NCI-H2171 treated with DMSO at 0.1 percent for 48 hours (cell line): ENCODE results near the gene NOTCH4.

ENCODE experiments used
- DNase-seq: peaks from one replicate; lab custom pipeline; 2025; lab: John Stamatoyannopoulos, UW

NOTCH4 gene

DNA sequence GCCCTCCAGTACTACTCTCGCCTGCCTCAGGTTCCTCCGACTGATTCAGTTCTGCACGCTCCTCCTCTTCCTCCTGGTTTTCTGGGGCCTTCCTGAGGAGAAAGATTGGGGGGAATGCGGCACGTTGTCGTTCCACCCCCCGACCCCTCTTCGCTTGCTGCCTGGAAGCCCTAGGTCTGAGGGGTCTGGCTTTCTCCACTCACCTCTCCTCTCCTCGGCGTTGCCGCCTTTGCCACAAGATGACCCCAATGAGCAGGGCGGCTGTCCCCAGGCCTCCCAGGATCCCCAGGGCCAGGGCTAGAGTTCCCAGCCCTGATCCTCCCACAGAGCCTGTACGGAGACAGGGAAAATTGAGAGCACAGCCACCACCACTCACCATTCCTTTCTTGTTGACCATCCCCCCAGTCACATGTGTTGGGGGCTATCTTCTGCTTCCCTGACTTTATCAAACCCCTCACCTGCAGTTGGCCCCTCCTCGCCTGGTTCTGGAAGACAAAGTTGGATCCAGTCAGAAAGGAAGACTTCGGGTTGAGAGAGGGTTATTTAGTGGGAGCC lies 42.6 kb downstream of the NOTCH4 start:
- no peak for DNase-seq

DNA sequence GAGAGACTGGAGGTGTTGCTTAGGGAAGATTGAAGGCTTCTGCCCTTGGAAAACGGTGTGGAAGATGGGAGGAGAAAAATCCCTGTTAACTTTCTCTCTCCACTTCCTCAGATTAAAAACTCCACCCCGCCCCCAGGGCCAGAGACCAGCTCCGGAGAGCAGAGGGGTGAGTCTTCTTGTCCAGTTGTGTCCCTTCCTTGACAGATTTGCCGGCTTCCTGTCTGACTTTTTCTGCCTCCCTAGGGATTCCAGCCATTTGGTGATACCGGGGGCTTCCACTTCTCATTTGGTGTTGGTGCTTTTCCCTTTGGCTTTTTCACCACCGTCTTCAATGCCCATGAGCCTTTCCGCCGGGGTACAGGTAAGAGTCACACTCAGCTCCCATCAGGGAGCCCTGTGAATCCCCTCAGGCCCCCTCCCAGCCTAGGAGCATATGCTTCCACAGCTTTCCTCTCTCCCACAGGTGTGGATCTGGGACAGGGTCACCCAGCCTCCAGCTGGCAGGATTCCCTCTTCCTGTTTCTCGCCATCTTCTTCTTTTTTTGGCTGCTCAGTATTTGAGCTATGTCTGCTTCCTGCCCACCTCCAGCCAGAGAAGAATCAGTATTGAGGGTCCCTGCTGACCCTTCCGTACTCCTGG lies 44.0 kb downstream of the NOTCH4 start:
- no peak for DNase-seq

DNA sequence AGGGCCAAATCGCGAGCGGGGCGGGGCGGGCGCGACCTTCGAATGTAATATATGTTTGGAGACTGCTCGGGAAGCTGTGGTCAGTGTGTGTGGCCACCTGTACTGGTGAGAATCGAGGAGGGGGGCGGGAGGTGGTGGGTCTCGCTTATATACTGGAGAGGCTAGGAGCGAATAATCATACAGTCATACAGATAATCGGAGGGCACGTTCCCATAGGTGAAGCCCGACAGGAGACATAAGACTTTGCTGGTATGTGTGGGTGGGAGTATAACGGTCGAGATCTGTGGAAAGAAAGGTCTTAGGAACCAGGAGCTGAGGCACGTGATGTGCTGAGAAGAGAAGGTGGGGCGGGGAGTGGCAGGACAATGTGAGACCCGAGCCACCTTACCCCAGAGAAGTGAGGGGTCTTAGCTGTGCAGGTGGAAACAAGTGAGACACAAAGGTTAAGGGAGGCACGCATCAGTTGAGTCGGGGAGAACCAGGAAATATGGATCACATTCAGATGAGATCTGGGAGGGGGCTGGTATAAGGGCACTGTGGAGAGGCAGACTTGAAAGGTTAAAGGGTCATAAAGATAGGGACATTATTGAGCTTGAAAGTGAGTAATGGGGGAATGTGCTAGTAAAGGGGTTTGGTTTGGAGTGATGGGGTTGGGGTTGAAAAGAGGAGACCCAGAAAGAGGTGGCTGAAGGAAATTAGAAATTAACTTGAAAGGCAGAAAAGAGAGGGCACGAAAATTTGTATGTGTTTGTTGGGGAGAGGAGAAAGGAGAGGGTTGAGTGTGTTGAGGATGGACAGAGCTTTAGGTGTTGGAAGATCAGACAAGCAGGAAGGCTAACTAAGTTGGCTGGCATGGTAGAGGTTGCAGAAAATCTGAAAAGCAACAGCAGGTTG lies 45.1 kb downstream of the NOTCH4 start:
- DNase-seq: peak; percentile 33

GRCh38 chr6:32177788-32178546 lies 45.9 kb downstream of the NOTCH4 start, which contains the start of gene RNF5:
RNF5 (plus strand) TSS chr6:32178405; CDS start chr6:32178512, 107 bp downstream.
- DNase-seq: peak; percentile 100

- peak; percentile 90 for DNase-seq
Observed at GRCh38 chr6:32177183-32177787, 46.6 kb downstream of the NOTCH4 start.

DNA sequence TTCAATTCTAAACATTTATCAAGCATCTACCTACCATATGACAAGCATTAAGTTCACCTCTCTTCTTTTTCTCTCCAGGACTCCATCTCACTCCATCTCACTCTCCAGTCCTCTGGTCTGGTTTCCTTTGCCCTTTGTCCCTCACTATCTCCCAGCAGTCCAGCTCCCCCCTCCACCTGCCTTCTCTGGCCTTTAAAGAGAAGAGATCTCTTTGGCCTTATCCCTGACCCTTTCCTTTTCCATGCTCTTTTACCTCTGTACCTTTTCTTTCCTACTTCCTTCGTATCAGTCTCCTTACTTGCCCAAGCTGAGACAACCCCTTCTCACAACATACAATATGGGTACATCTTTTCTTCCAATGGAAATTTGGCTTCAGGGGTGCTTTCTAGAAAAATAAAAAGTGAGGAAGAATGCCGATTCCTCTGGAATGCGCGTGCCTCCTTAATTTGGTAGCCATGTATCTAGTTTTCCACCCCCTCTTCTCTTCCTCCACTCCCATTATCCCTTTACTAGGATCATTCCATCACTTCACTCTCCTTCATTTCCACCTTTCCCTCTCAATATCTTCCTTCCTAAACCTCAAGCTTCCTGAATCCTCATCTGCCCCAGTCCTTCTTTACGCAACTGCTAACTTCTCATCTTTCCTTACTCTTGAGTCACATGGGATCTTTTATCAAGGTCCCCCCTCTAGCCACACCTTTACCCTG lies 47.2 kb downstream of the NOTCH4 start:
- no peak for DNase-seq

- peak; percentile 94 for DNase-seq
Observed at GRCh38 chr6:32175711-32176475, 48.0 kb downstream of the NOTCH4 start, which contains the start of gene AGPAT1. AGPAT1 (minus strand) TSS chr6:32176084; CDS start chr6:32171496, 4,588 bp downstream.

DNA sequence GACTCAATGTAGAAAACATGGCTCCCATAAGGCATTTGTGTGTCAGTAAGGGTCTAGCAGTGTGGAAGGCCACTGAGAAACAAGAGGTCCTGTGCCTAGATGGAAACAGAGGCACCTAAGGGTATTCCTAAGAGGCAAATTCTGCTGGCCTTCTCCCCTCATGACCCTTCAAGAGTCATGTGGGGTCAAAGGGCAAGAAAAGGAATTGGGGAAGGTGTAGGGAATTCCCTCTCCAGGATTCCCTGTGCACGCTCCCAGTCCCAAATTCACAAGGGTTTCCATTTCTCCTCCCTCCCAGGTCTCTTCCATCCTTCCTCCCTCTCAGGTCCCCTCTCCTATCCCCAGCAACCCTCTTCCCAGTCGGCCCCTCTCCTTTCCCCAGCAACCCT lies 48.6 kb downstream of the NOTCH4 start:
- no peak for DNase-seq

DNA sequence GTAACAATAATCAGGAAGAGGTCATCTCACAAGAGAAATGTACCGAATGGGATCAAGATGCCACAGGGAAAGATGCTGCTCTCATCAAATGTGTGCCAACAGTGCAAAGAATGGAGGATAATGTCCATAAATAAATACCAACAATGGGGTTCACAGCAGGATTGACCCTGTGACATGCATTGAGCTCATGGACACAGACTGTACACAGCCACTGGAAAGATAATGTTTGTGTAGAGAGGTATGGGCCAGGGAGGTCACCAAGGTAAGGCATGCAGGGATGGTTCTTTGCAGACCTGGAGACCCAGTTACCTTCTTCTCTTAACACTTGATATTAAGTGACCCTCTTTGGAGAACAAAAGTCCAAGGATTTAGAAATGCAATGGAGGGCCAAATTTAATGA lies 49.5 kb downstream of the NOTCH4 start:
- DNase-seq: no peak

- DNase-seq: no peak
Observed at GRCh38 chr6:32173051-32173727, 50.7 kb downstream of the NOTCH4 start.

DNA sequence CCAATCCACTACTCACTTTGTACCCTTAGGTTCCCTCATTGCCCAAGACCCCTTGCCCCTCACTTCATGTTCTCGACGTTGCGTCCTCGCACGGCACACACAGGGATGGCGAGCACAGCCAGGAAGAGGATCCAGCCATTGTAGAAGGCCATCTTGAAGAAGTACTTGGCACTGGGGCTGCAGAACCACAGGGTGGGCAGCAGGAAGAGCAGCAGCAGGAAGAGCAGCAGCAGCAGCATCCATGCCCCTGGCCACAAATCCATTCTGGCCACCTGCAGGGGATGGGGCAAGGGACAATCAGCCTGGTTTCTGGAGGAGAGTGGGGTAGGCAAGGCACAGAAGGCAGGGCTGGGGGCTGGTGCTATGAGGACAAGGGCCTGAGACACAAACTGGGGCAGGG lies 52.6 kb downstream of the NOTCH4 start:
- DNase-seq: no peak

DNA sequence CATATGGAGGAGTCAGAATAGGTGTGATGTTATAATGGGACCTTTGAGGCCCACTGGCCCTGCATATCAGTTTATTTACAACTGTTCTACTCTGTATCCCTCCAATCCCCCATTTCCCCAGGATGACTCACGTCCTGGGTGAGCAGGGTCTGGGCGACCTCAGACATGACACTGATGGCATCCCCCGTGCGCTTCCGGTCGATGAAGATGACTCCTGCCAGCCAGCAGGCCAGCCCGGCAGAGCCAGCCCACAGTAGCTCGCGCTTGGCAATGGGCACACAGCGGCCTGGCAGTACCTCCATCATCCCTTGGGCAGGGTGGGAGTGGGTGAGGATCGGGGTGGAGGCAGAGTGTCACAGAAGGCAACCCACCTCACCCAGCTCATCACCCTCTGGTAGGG lies 53.6 kb downstream of the NOTCH4 start:
- DNase-seq: no peak

DNA sequence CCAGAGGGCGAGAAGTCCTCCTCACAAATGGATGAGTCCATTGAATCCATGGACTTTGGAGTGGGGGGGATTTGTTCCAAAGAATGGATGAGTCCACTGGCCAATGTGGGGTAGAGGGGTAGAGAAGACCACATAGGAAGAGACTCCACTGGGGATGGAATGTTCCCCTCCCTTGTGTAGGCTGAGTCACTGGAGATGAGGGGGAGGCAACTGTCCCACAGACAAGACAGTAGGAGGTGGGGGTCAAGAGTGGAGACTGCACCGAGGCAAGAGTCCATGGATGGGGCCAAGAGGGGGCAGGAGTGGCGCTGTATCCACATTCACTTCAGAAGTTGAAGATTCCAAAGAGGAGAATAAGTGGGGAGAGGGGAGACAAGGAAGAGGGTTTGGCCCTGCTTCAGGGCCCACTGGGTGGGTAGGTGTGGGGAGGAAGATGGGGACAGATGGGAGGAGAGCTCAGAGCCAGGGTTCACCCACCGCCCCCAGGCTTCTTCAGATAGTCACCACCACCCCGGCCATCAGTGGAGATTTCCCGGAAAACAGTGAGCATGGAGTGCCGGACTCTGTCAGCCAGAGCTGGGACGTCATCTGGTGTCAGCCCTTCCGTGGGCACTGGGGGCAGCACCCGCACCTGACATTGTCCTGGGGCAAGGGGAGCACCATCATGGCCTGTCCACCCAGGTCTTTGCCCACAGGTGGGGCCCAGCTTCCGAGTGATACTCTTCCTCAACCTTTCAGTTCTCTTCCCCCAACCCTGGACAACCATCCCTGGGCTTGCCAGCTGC lies 54.9 kb downstream of the NOTCH4 start:
- no peak for DNase-seq

DNA sequence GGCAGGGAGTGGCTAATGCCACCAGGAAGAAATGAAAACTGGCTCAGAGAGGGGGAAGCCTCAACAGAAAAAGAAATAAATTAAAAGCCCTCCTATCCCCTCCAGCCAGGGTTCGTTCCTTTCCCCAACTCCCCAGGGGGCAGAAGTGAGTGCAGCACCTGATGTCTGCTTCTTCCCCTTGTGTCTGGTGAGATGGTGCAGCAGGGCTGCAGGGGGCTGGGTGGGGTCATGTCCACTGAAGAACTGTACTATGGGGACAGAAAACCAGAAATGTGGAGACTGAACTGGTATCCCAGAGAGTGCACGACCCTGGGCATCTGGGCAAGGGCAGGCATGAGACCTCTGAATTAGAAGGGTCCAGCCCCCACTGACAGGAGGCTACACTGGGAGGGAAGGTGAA lies 55.5 kb downstream of the NOTCH4 start:
- DNase-seq: no peak

DNA sequence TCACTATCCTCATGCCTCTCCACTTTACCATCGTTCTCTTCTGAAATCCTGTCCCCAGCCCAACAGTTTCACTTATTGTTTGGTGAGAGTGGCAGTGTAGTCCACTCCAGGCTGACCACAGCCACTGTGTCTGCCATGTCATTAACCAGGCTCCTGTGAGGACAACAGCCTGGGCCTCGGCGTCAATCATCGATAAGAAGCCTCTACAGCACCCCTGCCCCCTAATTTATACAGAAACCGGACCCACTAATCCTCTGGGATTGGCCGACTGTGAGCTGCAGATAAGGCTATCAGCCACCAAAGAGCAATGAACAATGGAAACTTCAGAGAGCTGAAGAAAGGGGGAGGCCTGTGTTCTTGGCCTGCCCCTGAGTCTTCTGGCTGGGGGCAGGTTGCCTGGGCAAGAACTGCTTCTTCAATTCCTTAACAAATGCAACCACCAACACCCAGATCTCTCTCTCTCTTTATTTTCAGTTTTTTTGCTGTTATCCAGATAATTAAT lies 56.1 kb downstream of the NOTCH4 start:
- no peak for DNase-seq

GRCh38 chr6:32167154-32167760 lies 56.6 kb downstream of the NOTCH4 start:
- DNase-seq: no peak

- DNase-seq: no peak
Observed at GRCh38 chr6:32166411-32167061, 57.3 kb downstream of the NOTCH4 start.

DNA sequence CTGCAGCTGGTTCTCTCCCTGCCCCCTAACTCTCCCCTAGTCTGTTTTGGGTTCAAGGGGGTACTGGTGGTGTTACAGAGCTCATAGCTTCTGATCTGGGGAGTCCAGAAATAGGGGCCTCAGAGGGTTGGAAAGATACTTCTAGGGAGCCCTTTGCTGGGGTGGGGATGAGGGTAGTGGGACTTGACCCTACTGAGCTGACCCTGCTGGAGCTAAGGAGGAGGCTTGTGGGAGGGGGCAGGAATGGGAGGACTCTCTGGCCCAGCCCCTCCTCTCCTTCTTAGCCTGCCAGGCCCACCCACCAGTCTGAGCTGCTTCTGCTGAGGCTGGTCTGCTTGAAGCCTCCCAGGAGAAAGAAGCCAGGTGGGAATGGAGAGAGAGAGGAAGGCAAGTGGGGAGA lies 59.6 kb downstream of the NOTCH4 start, which contains the start of gene EGFL8:
Gene EGFL8, plus strand, starts transcription at position 301 of the 400 bp plus-strand sequence. CDS start 1,571 bp downstream, outside the sequence.
- no peak for DNase-seq
